ENCODE data around the gene BACH1. TPM values are rescaled to one million over a fixed set of nuclear protein-coding genes. Genes with fewer than 3 reads are reported as not detected.
A peak's percentile ranks its signal among the peaks of the same experiment; 100 is the strongest.
"Not testable (repeated sequence)": the region's sequence is repeated elsewhere in the genome, so short reads cannot be mapped to it uniquely, and the experiment has no call there.

The BACH1 gene
- total and polyA plus RNA-seq, 4 experiments from 2014 or later: 19.1 to 49.0 (median 32.9) TPM

- intact Hi-C loops (cut with micrococcal nuclease): no loop called here
- Mint-ChIP-seq H3K27me3 (no peaks in the 10 kb centered on the region), H3K4me1 (peaks cover 9 to 15% (median 12%) of the 10 kb centered on the region in 4 donors), H3K36me3 (peaks cover 22 to 26% of the 10 kb centered on the region in 2 donors), H3K9me3 (peaks cover 0 to 18% (median 11%) of the 10 kb centered on the region in 8 donors), H3K4me3 (no peak overlapping the region), H3K27ac (no peak overlapping the region)
- no peak overlapping the region for H3K27ac ChIP-seq (ENCODE audit: low read depth, low read length)
- H3K4me1 ChIP-seq (ENCODE audit: insufficient read depth, low read length): peaks cover 7% of the 10 kb centered on the region
- ChIA-PET POLR2A (ENCODE audit: partially characterized antibody) (no interaction called here), CTCF (ENCODE audit: partially characterized antibody) (interaction anchor here (0.9 to 1.6 kb wide), 5 partner anchors 11 to 262 kb away, joined by 3 to 8 read pairs (median 4); partner anchors contain the start of gene BACH1)
- no peaks in the 10 kb centered on the region for H3K9me3 ChIP-seq (ENCODE audit: control insufficient read depth in 1 of 2, low read length in 2 of 2)
- H3K27me3 ChIP-seq (ENCODE audit: insufficient read depth, low read length): no peaks in the 10 kb centered on the region
- H3K4me3 ChIP-seq (ENCODE audit: low read length in 2 of 2): no peak overlapping the region
- DNase-seq: no peak
- H3K36me3 ChIP-seq (ENCODE audit: insufficient read depth, low read length): no peaks in the 10 kb centered on the region
These were observed 51.6 kb downstream of the BACH1 start for GRCh38 chr21:29350246-29350779.

- H3K4me1 ChIP-seq (ENCODE audit: insufficient read depth, low read length): peaks cover 7% of the 10 kb centered on the region
- H3K4me3 Mint-ChIP-seq: no peak overlapping the region
- H3K27me3 ChIP-seq (ENCODE audit: insufficient read depth, low read length): no peaks in the 10 kb centered on the region
- H3K36me3 ChIP-seq (ENCODE audit: insufficient read depth, low read length): no peaks in the 10 kb centered on the region
- intact Hi-C loops (cut with micrococcal nuclease): no loop called here
- DNase-seq: no peak
- H3K36me3 Mint-ChIP-seq: peaks cover 24 to 30% of the 10 kb centered on the region in 2 donors
- no peak overlapping the region for H3K4me3 ChIP-seq (ENCODE audit: low read length in 2 of 2)
- CTCF ChIA-PET (ENCODE audit: partially characterized antibody): interaction anchor here (0.7 to 1.1 kb wide), 3 partner anchors 20 to 52 kb away, joined by 3 to 4 read pairs (median 3); partner anchors contain the start of gene BACH1
- H3K9me3 ChIP-seq (ENCODE audit: control insufficient read depth in 1 of 2, low read length in 2 of 2): no peaks in the 10 kb centered on the region
- H3K27ac Mint-ChIP-seq: no peak overlapping the region
- peaks cover 0 to 19% (median 11%) of the 10 kb centered on the region in 8 donors for H3K9me3 Mint-ChIP-seq
- POLR2A ChIA-PET (ENCODE audit: partially characterized antibody): no interaction called here
- no peaks in the 10 kb centered on the region for H3K27me3 Mint-ChIP-seq
- H3K27ac ChIP-seq (ENCODE audit: low read depth, low read length): no peak overlapping the region
- peaks cover 9 to 15% (median 12%) of the 10 kb centered on the region in 4 donors for H3K4me1 Mint-ChIP-seq
These were observed 53.0 kb downstream of the BACH1 start for GRCh38 chr21:29351691-29352090.

GRCh38 chr21:29355043-29355710 lies 56.5 kb downstream of the BACH1 start:
- H3K36me3 ChIP-seq (ENCODE audit: insufficient read depth, low read length); H3K27ac ChIP-seq (ENCODE audit: low read depth, low read length); H3K4me1 ChIP-seq (ENCODE audit: insufficient read depth, low read length); CTCF ChIA-PET (ENCODE audit: partially characterized antibody); H3K9me3 ChIP-seq (ENCODE audit: control insufficient read depth in 1 of 2, low read length in 2 of 2); H3K27me3 Mint-ChIP-seq; H3K27me3 ChIP-seq (ENCODE audit: insufficient read depth, low read length); H3K4me3 Mint-ChIP-seq; intact Hi-C loops (cut with micrococcal nuclease); POLR2A ChIA-PET (ENCODE audit: partially characterized antibody); H3K4me3 ChIP-seq (ENCODE audit: low read length in 2 of 2); DNase-seq: not testable (repeated sequence)
- peaks cover 0 to 21% (median 11%) of the 10 kb centered on the region in 8 donors for H3K9me3 Mint-ChIP-seq
- peaks cover 25 to 30% of the 10 kb centered on the region in 2 donors for H3K36me3 Mint-ChIP-seq
- H3K27ac Mint-ChIP-seq: peak overlapping the region in 1 of 7 donors; percentile 48
- H3K4me1 Mint-ChIP-seq: peaks cover 8 to 23% (median 11%) of the 10 kb centered on the region in 4 donors

GRCh38 chr21:29356291-29356690 lies 57.6 kb downstream of the BACH1 start:
- Mint-ChIP-seq H3K4me1 (peaks cover 8 to 24% (median 13%) of the 10 kb centered on the region in 4 donors), H3K36me3 (peaks cover 21 to 30% of the 10 kb centered on the region in 2 donors), H3K9me3 (peaks cover 0 to 21% (median 11%) of the 10 kb centered on the region in 8 donors)
- H3K27ac ChIP-seq (ENCODE audit: low read depth, low read length); intact Hi-C loops (cut with micrococcal nuclease); H3K27ac Mint-ChIP-seq; POLR2A ChIA-PET (ENCODE audit: partially characterized antibody); H3K4me3 ChIP-seq (ENCODE audit: low read length in 2 of 2); H3K4me1 ChIP-seq (ENCODE audit: insufficient read depth, low read length); H3K4me3 Mint-ChIP-seq; H3K9me3 ChIP-seq (ENCODE audit: control insufficient read depth in 1 of 2, low read length in 2 of 2); H3K27me3 Mint-ChIP-seq; DNase-seq; H3K27me3 ChIP-seq (ENCODE audit: insufficient read depth, low read length); H3K36me3 ChIP-seq (ENCODE audit: insufficient read depth, low read length): not testable (repeated sequence)
- CTCF ChIA-PET (ENCODE audit: partially characterized antibody): interaction anchor here (0.7 kb wide), 1 partner anchor 8 kb away, joined by 3 read pairs; no protein-coding TSS in a partner anchor

- H3K36me3 ChIP-seq (ENCODE audit: insufficient read depth, low read length); DNase-seq; H3K4me3 ChIP-seq (ENCODE audit: low read length in 2 of 2); H3K27me3 ChIP-seq (ENCODE audit: insufficient read depth, low read length); H3K27ac ChIP-seq (ENCODE audit: low read depth, low read length); POLR2A ChIA-PET (ENCODE audit: partially characterized antibody); H3K27me3 Mint-ChIP-seq; H3K9me3 ChIP-seq (ENCODE audit: control insufficient read depth in 1 of 2, low read length in 2 of 2); H3K4me1 ChIP-seq (ENCODE audit: insufficient read depth, low read length); intact Hi-C loops (cut with micrococcal nuclease): not testable (repeated sequence)
- peaks cover 20 to 25% of the 10 kb centered on the region in 2 donors for H3K36me3 Mint-ChIP-seq
- peak overlapping the region in 2 of 7 donors; percentile 50 to 92 for H3K27ac Mint-ChIP-seq
- peak overlapping the region in 1 of 8 donors; percentile 9 for H3K4me3 Mint-ChIP-seq
- H3K9me3 Mint-ChIP-seq: peaks cover 0 to 21% (median 11%) of the 10 kb centered on the region in 8 donors
- H3K4me1 Mint-ChIP-seq: peaks cover 8 to 27% (median 13%) of the 10 kb centered on the region in 4 donors
- CTCF ChIA-PET (ENCODE audit: partially characterized antibody): interaction anchor here (0.7 kb wide), 1 partner anchor 8 kb away, joined by 3 read pairs; no protein-coding TSS in a partner anchor
These were observed 58.1 kb downstream of the BACH1 start for GRCh38 chr21:29356810-29357209.

- peaks cover 12 to 23% of the 10 kb centered on the region in 2 donors for H3K36me3 Mint-ChIP-seq
- Histone ChIP-seq H3K4me3 (ENCODE audit: low read length in 2 of 2) (no peak overlapping the region), H3K36me3 (ENCODE audit: insufficient read depth, low read length) (no peaks in the 10 kb centered on the region), H3K4me1 (ENCODE audit: insufficient read depth, low read length) (peaks cover 5% of the 10 kb centered on the region), H3K9me3 (ENCODE audit: control insufficient read depth in 1 of 2, low read length in 2 of 2) (no peaks in the 10 kb centered on the region), H3K27ac (ENCODE audit: low read depth, low read length) (no peak overlapping the region), H3K27me3 (ENCODE audit: insufficient read depth, low read length) (no peaks in the 10 kb centered on the region)
- no peaks in the 10 kb centered on the region for H3K27me3 Mint-ChIP-seq
- no peak overlapping the region for H3K4me3 Mint-ChIP-seq
- intact Hi-C loops (cut with micrococcal nuclease): no loop called here
- peaks cover 0 to 8% (median 1%) of the 10 kb centered on the region in 8 donors for H3K9me3 Mint-ChIP-seq
- ChIA-PET POLR2A (ENCODE audit: partially characterized antibody) (no interaction called here), CTCF (ENCODE audit: partially characterized antibody) (interaction anchor here (2.1 to 2.4 kb wide), 2 partner anchors 11 to 17 kb away, joined by 11 to 17 read pairs; no protein-coding TSS in a partner anchor)
- no peak for DNase-seq
- H3K27ac Mint-ChIP-seq: no peak overlapping the region
- H3K4me1 Mint-ChIP-seq: peaks cover 8 to 27% (median 13%) of the 10 kb centered on the region in 4 donors
These were observed 61.0 kb downstream of the BACH1 start for GRCh38 chr21:29359718-29360117.

Data from CD4-positive, alpha-beta memory T cell (primary cell).